CD4-positive, alpha-beta memory T cell (primary cell): Measurements from ENCODE around the gene TUBGCP5. TPM values are rescaled to one million over a fixed set of nuclear protein-coding genes. Genes with fewer than 3 reads are reported as not detected.
"Not testable (repeated sequence)": the region's sequence is repeated elsewhere in the genome, so short reads cannot be mapped to it uniquely, and the experiment has no call there.

Experiments
- CTCF ChIA-PET: fragments of 350-600 bp; sonication (Branson Sonifier 250); formaldehyde crosslinking; loops from one replicate; lab custom pipeline; 2021; ENCODE audit warnings: inconsistent platforms; ENCODE audit not compliant: partially characterized antibody; lab: Charles Lee
- POLR2A ChIA-PET: fragments of 350-600 bp; sonication (Branson Sonifier 250); formaldehyde crosslinking; loops from one replicate; lab custom pipeline; 2021; ENCODE audit not compliant: partially characterized antibody; lab: Charles Lee
- DNase-seq, 5 donors: peaks; one replicate each; pipeline versions ENCODE4 v3.0.0 to v3.0.0-alpha.2; 2020 to 2022; ENCODE audit warnings: mixed read lengths in 1 of 5
- H3K27ac ChIP-seq: one replicate; pipeline ENCODE4 v1.7.0; 2013; ENCODE audit warnings: low read depth, low read length
- H3K27me3 ChIP-seq: 2 replicates; pipeline ENCODE4 v1.7.0; 2013; ENCODE audit warnings: mild to moderate bottlenecking, low read length, moderate library complexity; ENCODE audit not compliant: insufficient read depth
- H3K36me3 ChIP-seq: 2 replicates; pipeline ENCODE4 v1.7.0; 2013; ENCODE audit warnings: mild to moderate bottlenecking, low read length, moderate library complexity; ENCODE audit not compliant: insufficient read depth
- H3K4me1 ChIP-seq: 2 replicates; pipeline ENCODE4 v1.7.0; 2013; ENCODE audit warnings: mild to moderate bottlenecking, low read length, moderate library complexity; ENCODE audit not compliant: insufficient read depth
- H3K4me3 ChIP-seq, 2 donors: one replicate each; pipeline ENCODE4 v1.7.0; 2013; ENCODE audit warnings: low read length in 2 of 2, mild to moderate bottlenecking in 1 of 2
- H3K9me3 ChIP-seq, 2 donors: one replicate each; pipeline ENCODE4 v1.7.0; 2013; ENCODE audit warnings: low read length in 2 of 2, control low read depth in 1 of 2; ENCODE audit not compliant: control insufficient read depth in 1 of 2
- H3K27ac Mint-ChIP-seq, 7 donors: one replicate each; pipeline ENCODE4 v1.8.0; 2020 to 2021; ENCODE audit warnings: mixed read lengths in 7 of 7, mild to moderate bottlenecking in 6 of 7, inconsistent platforms in 3 of 7, moderate library complexity in 3 of 7
- H3K27me3 Mint-ChIP-seq, 2 donors: one replicate each; pipeline ENCODE4 v1.8.0; 2020 to 2021; ENCODE audit warnings: mixed read lengths in 2 of 2
- H3K36me3 Mint-ChIP-seq, 2 donors: one replicate each; pipeline ENCODE4 v1.8.0; 2020 to 2021; ENCODE audit warnings: mixed read lengths in 2 of 2, inconsistent platforms in 1 of 2, mild to moderate bottlenecking in 1 of 2
- H3K4me1 Mint-ChIP-seq, 4 donors: one replicate each; pipeline ENCODE4 v1.8.0; 2020 to 2021; ENCODE audit warnings: mixed read lengths in 4 of 4, mild to moderate bottlenecking in 1 of 4
- H3K4me3 Mint-ChIP-seq, 8 donors: one replicate each; pipeline ENCODE4 v1.8.0; 2020 to 2021; ENCODE audit warnings: mixed read lengths in 8 of 8, mild to moderate bottlenecking in 7 of 8, moderate library complexity in 6 of 8, inconsistent platforms in 3 of 8
- H3K9me3 Mint-ChIP-seq, 8 donors: one replicate each; pipeline ENCODE4 v1.8.0; 2020 to 2021; ENCODE audit warnings: mixed read lengths in 8 of 8, mild to moderate bottlenecking in 5 of 8, inconsistent platforms in 3 of 8, moderate library complexity in 1 of 8
- intact Hi-C: fragments of 100-400 bp; cut with micrococcal nuclease; formaldehyde crosslinking; loops from one replicate; pipeline ENCODE4 v1.15.1; 2023
- polyA plus RNA-seq, 2 donors: library from polyadenylated mRNA; unstranded; fragments of 300-500 nt; fragmentation: Illumina TruSeq; gene quantifications; one replicate each; pipeline ENCODE4 v1.2.3, GENCODE V29; 2021
- total RNA-seq, 2 experiments: library from RNA; stranded (reverse); gene quantifications; one replicate each; pipeline ENCODE4 v1.2.3, GENCODE V29; 2021

The TUBGCP5 gene
- total and polyA plus RNA-seq, 4 experiments from 2014 or later: 5.5 to 28.3 (median 17.9) TPM

- no peak overlapping the region for H3K4me3 Mint-ChIP-seq
- intact Hi-C loops: no loop called here
- DNase-seq: no peak
- no peaks in the 10 kb centered on the region for H3K4me1 ChIP-seq
- no peak overlapping the region for H3K27ac Mint-ChIP-seq
- H3K27ac ChIP-seq: no peak overlapping the region
- H3K9me3 ChIP-seq: no peaks in the 10 kb centered on the region
- peaks cover 0 to 1% (median 0%) of the 10 kb centered on the region in 8 donors for H3K9me3 Mint-ChIP-seq
- ChIA-PET CTCF (no interaction called here), POLR2A (no interaction called here)
- no peak overlapping the region for H3K4me3 ChIP-seq
- H3K36me3 Mint-ChIP-seq: peaks cover 49 to 66% of the 10 kb centered on the region in 2 donors
- peaks cover 0 to 6% (median 0%) of the 10 kb centered on the region in 4 donors for H3K4me1 Mint-ChIP-seq
- H3K36me3 ChIP-seq: peaks cover 41% of the 10 kb centered on the region
- H3K27me3 Mint-ChIP-seq: no peaks in the 10 kb centered on the region
- H3K27me3 ChIP-seq: no peaks in the 10 kb centered on the region
These were observed 24.9 kb downstream of the TUBGCP5 start for GRCh38 chr15:23014394-23015000.

- H3K4me1 Mint-ChIP-seq: peaks cover 0 to 6% (median 0%) of the 10 kb centered on the region in 4 donors
- CTCF ChIA-PET: no interaction called here
These were observed 25.7 kb downstream of the TUBGCP5 start for GRCh38 chr15:23013681-23014080.

GRCh38 chr15:23012616-23013015, 26.8 kb downstream of the TUBGCP5 start:
- H3K36me3 Mint-ChIP-seq: peaks cover 43 to 59% of the 10 kb centered on the region in 2 donors
- H3K27me3 Mint-ChIP-seq, H3K27ac ChIP-seq, intact Hi-C loops, H3K9me3 ChIP-seq, H3K4me1 Mint-ChIP-seq, POLR2A ChIA-PET, H3K4me1 ChIP-seq, H3K27ac Mint-ChIP-seq, H3K27me3 ChIP-seq, CTCF ChIA-PET, H3K4me3 ChIP-seq, H3K9me3 Mint-ChIP-seq, DNase-seq, H3K4me3 Mint-ChIP-seq: not testable (repeated sequence)
- H3K36me3 ChIP-seq: peaks cover 34% of the 10 kb centered on the region

More at GRCh38 chr15:23013681-23014080, 25.7 kb downstream of the TUBGCP5 start:
- H3K4me3 Mint-ChIP-seq: no peak overlapping the region
- DNase-seq: no peak
- Histone ChIP-seq H3K9me3 (no peaks in the 10 kb centered on the region), H3K4me1 (no peaks in the 10 kb centered on the region), H3K27ac (no peak overlapping the region), H3K27me3 (no peaks in the 10 kb centered on the region), H3K36me3 (peaks cover 35% of the 10 kb centered on the region), H3K4me3 (no peak overlapping the region)
- H3K36me3 Mint-ChIP-seq: peaks cover 45 to 62% of the 10 kb centered on the region in 2 donors
- intact Hi-C loops: no loop called here
- peaks cover 0 to 1% (median 0%) of the 10 kb centered on the region in 8 donors for H3K9me3 Mint-ChIP-seq
- POLR2A ChIA-PET: no interaction called here
- H3K27ac Mint-ChIP-seq: no peak overlapping the region
- no peaks in the 10 kb centered on the region for H3K27me3 Mint-ChIP-seq

- H3K9me3 Mint-ChIP-seq: no peaks in the 10 kb centered on the region
- H3K27ac Mint-ChIP-seq: no peak overlapping the region
- H3K36me3 Mint-ChIP-seq: peaks cover 53 to 69% of the 10 kb centered on the region in 2 donors
- no peaks in the 10 kb centered on the region for H3K27me3 Mint-ChIP-seq
- Histone ChIP-seq H3K27me3 (no peaks in the 10 kb centered on the region), H3K4me1 (no peaks in the 10 kb centered on the region), H3K9me3 (no peaks in the 10 kb centered on the region), H3K27ac (no peak overlapping the region), H3K4me3 (no peak overlapping the region), H3K36me3 (peaks cover 37% of the 10 kb centered on the region)
- intact Hi-C loops: no loop called here
- ChIA-PET POLR2A (no interaction called here), CTCF (no interaction called here)
- DNase-seq: no peak
- H3K4me1 Mint-ChIP-seq: no peaks in the 10 kb centered on the region
- H3K4me3 Mint-ChIP-seq: no peak overlapping the region
These were observed 35.6 kb downstream of the TUBGCP5 start for GRCh38 chr15:23003736-23004135.

- Histone ChIP-seq H3K27ac (no peak overlapping the region), H3K4me3 (no peak overlapping the region), H3K36me3 (peaks cover 35% of the 10 kb centered on the region), H3K9me3 (no peaks in the 10 kb centered on the region), H3K4me1 (no peaks in the 10 kb centered on the region), H3K27me3 (no peaks in the 10 kb centered on the region)
- CTCF ChIA-PET: no interaction called here
- DNase-seq: no peak
- H3K4me1 Mint-ChIP-seq: no peaks in the 10 kb centered on the region
- no peaks in the 10 kb centered on the region for H3K9me3 Mint-ChIP-seq
- POLR2A ChIA-PET: no interaction called here
- H3K27me3 Mint-ChIP-seq: no peaks in the 10 kb centered on the region
- H3K27ac Mint-ChIP-seq: no peak overlapping the region
- intact Hi-C loops: no loop called here
- no peak overlapping the region for H3K4me3 Mint-ChIP-seq
- H3K36me3 Mint-ChIP-seq: peaks cover 50 to 64% of the 10 kb centered on the region in 2 donors
These were observed 36.4 kb downstream of the TUBGCP5 start for GRCh38 chr15:23002920-23003319.

- H3K27me3 ChIP-seq: no peaks in the 10 kb centered on the region
- H3K4me3 ChIP-seq: no peak overlapping the region
- H3K36me3 ChIP-seq: no peaks in the 10 kb centered on the region
- no peaks in the 10 kb centered on the region for H3K27me3 Mint-ChIP-seq
- no peak for DNase-seq
- ChIA-PET POLR2A (no interaction called here), CTCF (no interaction called here)
- peaks cover 26 to 31% of the 10 kb centered on the region in 2 donors for H3K36me3 Mint-ChIP-seq
- peaks cover 0 to 2% (median under 1%) of the 10 kb centered on the region in 4 donors for H3K4me1 Mint-ChIP-seq
- H3K27ac Mint-ChIP-seq: no peak overlapping the region
- no peak overlapping the region for H3K27ac ChIP-seq
- intact Hi-C loops: no loop called here
- H3K9me3 ChIP-seq: no peaks in the 10 kb centered on the region
- no peak overlapping the region for H3K4me3 Mint-ChIP-seq
- no peaks in the 10 kb centered on the region for H3K9me3 Mint-ChIP-seq
- no peaks in the 10 kb centered on the region for H3K4me1 ChIP-seq
These were observed 43.6 kb downstream of the TUBGCP5 start for GRCh38 chr15:22995795-22996194.

GRCh38 chr15:22992024-22992326, 47.4 kb downstream of the TUBGCP5 start:
- H3K27me3 ChIP-seq: no peaks in the 10 kb centered on the region
- Mint-ChIP-seq H3K4me1 (peaks cover 0 to 2% (median under 1%) of the 10 kb centered on the region in 4 donors), H3K36me3 (peaks cover 15 to 25% of the 10 kb centered on the region in 2 donors), H3K4me3 (no peak overlapping the region), H3K27ac (no peak overlapping the region), H3K9me3 (no peaks in the 10 kb centered on the region), H3K27me3 (no peaks in the 10 kb centered on the region)
- H3K36me3 ChIP-seq: no peaks in the 10 kb centered on the region
- DNase-seq: no peak
- H3K4me3 ChIP-seq: no peak overlapping the region
- H3K27ac ChIP-seq: no peak overlapping the region
- no peaks in the 10 kb centered on the region for H3K4me1 ChIP-seq
- ChIA-PET CTCF (no interaction called here), POLR2A (no interaction called here)
- intact Hi-C loops: no loop called here
- H3K9me3 ChIP-seq: no peaks in the 10 kb centered on the region
